ENCODE measurements around the gene ZDHHC6. TPM values are rescaled to one million over a fixed set of nuclear protein-coding genes. Genes with fewer than 3 reads are reported as not detected.

Gene ZDHHC6
- total RNA-seq, 1 experiment from 2014 or later: 88.5 TPM

GRCh38 chr10:112484399-112484798, 37.7 kb upstream of the ZDHHC6 start:
- H3K9me3 ChIP-seq (ENCODE audit: control insufficient read depth in 1 of 2, insufficient read depth in 1 of 2, low read depth in 1 of 2, low read length in 2 of 2): no peaks in the 10 kb centered on the region
- H3K4me3 ChIP-seq (replicated peaks in 1 of 2; ENCODE audit: low read depth in 1 of 2, low read length in 2 of 2): no peak overlapping the region
- H2AFZ ChIP-seq (ENCODE audit: low read depth, low read length, poor library complexity, severe bottlenecking): no peak overlapping the region
- peak overlapping the region; percentile 32; the same call in 1 of the 2 replicates for H3K9ac ChIP-seq (ENCODE audit: low read length)
- peaks cover 98% of the 10 kb centered on the region for H3K79me2 ChIP-seq (ENCODE audit: insufficient read depth, low read length)
- no TSS peak for BruUV-seq (replicated peaks)
- CTCF ChIA-PET: interaction anchor here (1.4 to 1.5 kb wide), 2 partner anchors 12 kb away, joined by 3 to 5 read pairs; no protein-coding TSS in a partner anchor
- RAD21 ChIA-PET (ENCODE audit: low non-redundant PET in 1 of 2, low total read pairs in 2 of 2, uncharacterized antibody in 2 of 2, unreplicated experiment in 2 of 2): interaction anchor here in 1 of 2 experiments (0.6 kb wide), 1 partner anchor 12 kb away, joined by 3 read pairs; no protein-coding TSS in a partner anchor
- H4K20me1 ChIP-seq (ENCODE audit: insufficient read depth): no peaks in the 10 kb centered on the region
- H3K4me1 ChIP-seq (ENCODE audit: control insufficient read depth in 1 of 2, insufficient read depth in 2 of 2, low read length in 2 of 2): peaks cover 96 to 97% of the 10 kb centered on the region in 2 experiments
- DNase-seq (ENCODE audit: low read depth, low spot score) (no peak), ATAC-seq (no peak)
- no peaks in the 10 kb centered on the region for H3K36me3 ChIP-seq (ENCODE audit: control insufficient read depth in 1 of 2, insufficient read depth in 2 of 2, low read length in 2 of 2)
- peak overlapping the region; percentile 29; the same call in 1 of the 2 replicates for H3K4me2 ChIP-seq (ENCODE audit: low read length)
- TF ChIP-seq CBX3 (IDR thresholded peaks at IDR 0.05; ENCODE audit: low read depth): no peak
- TF ChIP-seq JUND (IDR thresholded peaks at IDR 0.05): no peak
- TF ChIP-seq TCF7L2 (IDR thresholded peaks at IDR 0.05; ENCODE audit: borderline replicate concordance, extremely low read depth, insufficient read depth, insufficient read length): no peak
- TF ChIP-seq SP1 (IDR thresholded peaks at IDR 0.05; ENCODE audit: low read depth): no peak
- no peak for TF ChIP-seq ELF1 (IDR thresholded peaks at IDR 0.05; ENCODE audit: borderline replicate concordance, low read depth)
- TF ChIP-seq EGR1 (IDR thresholded peaks at IDR 0.05; ENCODE audit: low read depth): no peak
- TF ChIP-seq, protein P1, sequence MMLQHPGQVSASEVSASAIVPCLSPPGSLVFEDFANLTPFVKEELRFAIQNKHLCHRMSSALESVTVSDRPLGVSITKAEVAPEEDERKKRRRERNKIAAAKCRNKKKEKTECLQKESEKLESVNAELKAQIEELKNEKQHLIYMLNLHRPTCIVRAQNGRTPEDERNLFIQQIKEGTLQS (IDR thresholded peaks at IDR 0.05): no peak
- no peak for TF ChIP-seq POLR2AphosphoS5 (IDR thresholded peaks at IDR 0.05; ENCODE audit: low read depth, low read length)
- TF ChIP-seq POLR2A (IDR thresholded peaks at IDR 0.05; ENCODE audit: borderline replicate concordance, extremely low read depth, insufficient read depth, insufficient read length): no peak
- TF ChIP-seq SRF (IDR thresholded peaks at IDR 0.05; ENCODE audit: low read depth): no peak
- TF ChIP-seq SIN3A (IDR thresholded peaks at IDR 0.05; ENCODE audit: low read depth): no peak
- no peak for TF ChIP-seq ZFX (IDR thresholded peaks at IDR 0.05)
- TF ChIP-seq REST (IDR thresholded peaks at IDR 0.05; ENCODE audit: low read depth): no peak
- TF ChIP-seq, protein P2, sequence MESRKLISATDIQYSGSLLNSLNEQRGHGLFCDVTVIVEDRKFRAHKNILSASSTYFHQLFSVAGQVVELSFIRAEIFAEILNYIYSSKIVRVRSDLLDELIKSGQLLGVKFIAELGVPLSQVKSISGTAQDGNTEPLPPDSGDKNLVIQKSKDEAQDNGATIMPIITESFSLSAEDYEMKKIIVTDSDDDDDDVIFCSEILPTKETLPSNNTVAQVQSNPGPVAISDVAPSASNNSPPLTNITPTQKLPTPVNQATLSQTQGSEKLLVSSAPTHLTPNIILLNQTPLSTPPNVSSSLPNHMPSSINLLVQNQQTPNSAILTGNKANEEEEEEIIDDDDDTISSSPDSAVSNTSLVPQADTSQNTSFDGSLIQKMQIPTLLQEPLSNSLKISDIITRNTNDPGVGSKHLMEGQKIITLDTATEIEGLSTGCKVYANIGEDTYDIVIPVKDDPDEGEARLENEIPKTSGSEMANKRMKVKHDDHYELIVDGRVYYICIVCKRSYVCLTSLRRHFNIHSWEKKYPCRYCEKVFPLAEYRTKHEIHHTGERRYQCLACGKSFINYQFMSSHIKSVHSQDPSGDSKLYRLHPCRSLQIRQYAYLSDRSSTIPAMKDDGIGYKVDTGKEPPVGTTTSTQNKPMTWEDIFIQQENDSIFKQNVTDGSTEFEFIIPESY (IDR thresholded peaks at IDR 0.05; ENCODE audit: extremely low read depth, insufficient replicate concordance, low read length): no peak
- TF ChIP-seq ZNF274 (IDR thresholded peaks at IDR 0.05; ENCODE audit: low read depth, low read length): no peak
- TF ChIP-seq CEBPB (IDR thresholded peaks at IDR 0.05; ENCODE audit: low read depth): no peak
- no peak for TF ChIP-seq MAX (IDR thresholded peaks at IDR 0.05)
- TF ChIP-seq EZH2 (IDR thresholded peaks at IDR 0.05): no peak
- no peak for TF ChIP-seq FOSL1 (IDR thresholded peaks at IDR 0.05; ENCODE audit: low read depth)
- no peak for TF ChIP-seq RAD21 (IDR thresholded peaks at IDR 0.05; ENCODE audit: low read depth)
- POLR2A ChIA-PET: interaction anchor here (2.3 kb wide), 1 partner anchor 42 kb away, joined by 7 read pairs; no protein-coding TSS in a partner anchor
- no peaks in the 10 kb centered on the region for H3K27me3 ChIP-seq (ENCODE audit: insufficient read depth, low read length)
- H3K9me2 ChIP-seq (ENCODE audit: insufficient read depth): no peaks in the 10 kb centered on the region
- H3K27ac ChIP-seq (ENCODE audit: low read depth, low read length): peak overlapping the region; percentile 20
- intact Hi-C loops (cut with micrococcal nuclease): loop anchor here (5.0 kb wide), 1 partner anchor 468 kb away; the partner anchor contains the start of gene TCF7L2

Measured in HCT116 (cell line).